ENCODE measurements around the gene SFI1.

SFI1 gene

GRCh38 chr22:31652088-31652487 lies 155.8 kb downstream of the SFI1 start:
- ChIA-PET POLR2A (interaction anchor here (2.3 kb wide), 1 partner anchor 10 kb away, joined by 7 read pairs; the partner anchor contains the start of gene PISD), CTCF (interaction anchor here (1.0 kb wide), 1 partner anchor 318 kb away, joined by 8 read pairs; no protein-coding TSS in a partner anchor)
- Histone ChIP-seq H3K4me1 (ENCODE audit: control insufficient read depth, insufficient read depth, low read length) (no peaks in the 10 kb centered on the region), H3K4me3 (ENCODE audit: low read depth, low read length) (no peak overlapping the region), H3K9me3 (ENCODE audit: control insufficient read depth, insufficient read depth, low read depth, low read length) (no peaks in the 10 kb centered on the region), H3K36me3 (ENCODE audit: control insufficient read depth in 2 of 2, insufficient read depth in 1 of 2, low read length in 2 of 2) (peaks cover 6 to 26% of the 10 kb centered on the region in 2 experiments), H3K27ac (ENCODE audit: extremely low read depth, low read depth, low read length) (no peak overlapping the region)
- TF ChIP-seq ZNF558 (tag by site-specific recombination; IDR thresholded peaks at IDR 0.05) (no peak), ZBTB11 (tag by site-specific recombination; conservative IDR thresholded peaks at IDR 0.05; ENCODE audit: low read depth) (no peak), ZNF596 (tag by site-specific recombination; IDR thresholded peaks at IDR 0.05) (no peak), PRDM6 (tag by site-specific recombination; IDR thresholded peaks at IDR 0.05) (no peak), ZNF654 (tag by site-specific recombination; IDR thresholded peaks at IDR 0.05; ENCODE audit: low read depth) (no peak), ZNF76 (tag by site-specific recombination; IDR thresholded peaks at IDR 0.05; ENCODE audit: borderline replicate concordance, low read depth) (no peak), ZBTB8A (tag by site-specific recombination; IDR thresholded peaks at IDR 0.05) (no peak), ZNF549 (tag by site-specific recombination; IDR thresholded peaks at IDR 0.05) (no peak), YY2 (tag by site-specific recombination; IDR thresholded peaks at IDR 0.05) (no peak), ZNF211 (tag by site-specific recombination; IDR thresholded peaks at IDR 0.05; ENCODE audit: low read depth) (no peak), ZNF792 (tag by site-specific recombination; IDR thresholded peaks at IDR 0.05) (no peak), ZNF174 (tag by site-specific recombination; IDR thresholded peaks at IDR 0.05) (no peak), REST (tag by site-specific recombination; IDR thresholded peaks at IDR 0.05) (no peak), ZNF426 (tag by site-specific recombination; IDR thresholded peaks at IDR 0.05) (no peak), CTCF (tag by site-specific recombination; IDR thresholded peaks at IDR 0.05) (no peak), ZNF18 (tag by site-specific recombination; IDR thresholded peaks at IDR 0.05) (no peak)
